ENCODE data around the gene CREBRF.
"Not testable (repeated sequence)": the region's sequence is repeated elsewhere in the genome, so short reads cannot be mapped to it uniquely, and the experiment has no call there.

CREBRF gene

GRCh38 chr5:173055983-173056782 is at the start of gene CREBRF:
Gene CREBRF (plus strand): TSS chr5:173056352. CDS start chr5:173080776, 24,424 bp downstream.
- peak; percentile 99 for DNase-seq

- no peak for DNase-seq
Observed at GRCh38 chr5:173010021-173010420, 46.1 kb upstream of the CREBRF start.

- no peak for DNase-seq
Observed at GRCh38 chr5:173010547-173011464, 45.3 kb upstream of the CREBRF start.

GRCh38 chr5:173011566-173011965 is 44.6 kb upstream of the CREBRF start:
- no peak for DNase-seq

GRCh38 chr5:173012882-173013281 is 43.3 kb upstream of the CREBRF start:
- DNase-seq, result no peak

- DNase-seq, result no peak
Observed at GRCh38 chr5:173014671-173015070, 41.5 kb upstream of the CREBRF start.

GRCh38 chr5:173015192-173015591 is 41.0 kb upstream of the CREBRF start:
- no peak for DNase-seq

GRCh38 chr5:173015598-173016455 is 40.3 kb upstream of the CREBRF start:
- no peak for DNase-seq

- no peak for DNase-seq
Observed at GRCh38 chr5:173016598-173017046, 39.5 kb upstream of the CREBRF start.

GRCh38 chr5:173017087-173017486 is 39.1 kb upstream of the CREBRF start:
- DNase-seq, result not testable (repeated sequence)

- DNase-seq, result no peak
Observed at GRCh38 chr5:173018358-173018757, 37.8 kb upstream of the CREBRF start.

GRCh38 chr5:173020154-173020581 is 36.0 kb upstream of the CREBRF start:
- DNase-seq, result no peak

- DNase-seq, result no peak
Observed at GRCh38 chr5:173020643-173021042, 35.5 kb upstream of the CREBRF start.

GRCh38 chr5:173025651-173026050 is 30.5 kb upstream of the CREBRF start:
- no peak for DNase-seq

- no peak for DNase-seq
Observed at GRCh38 chr5:173027905-173028304, 28.2 kb upstream of the CREBRF start.

- no peak for DNase-seq
Observed at GRCh38 chr5:173028811-173029327, 27.3 kb upstream of the CREBRF start.

GRCh38 chr5:173029499-173029921 is 26.6 kb upstream of the CREBRF start:
- DNase-seq, result no peak

GRCh38 chr5:173032096-173032495 is 24.1 kb upstream of the CREBRF start:
- not testable (repeated sequence) for DNase-seq

GRCh38 chr5:173032730-173033129 is 23.4 kb upstream of the CREBRF start:
- no peak for DNase-seq

GRCh38 chr5:173033923-173034322 is 22.2 kb upstream of the CREBRF start:
- DNase-seq, result no peak

GRCh38 chr5:173035904-173036707 is 20.0 kb upstream of the CREBRF start:
- DNase-seq, result peak; percentile 61

Measured in activated CD4-positive, alpha-beta T cell treated with anti-CD3 and anti-CD28 coated beads, Interleukin-2, Interleukin-6, amounts not matched to agents 100 ng/mL and 50 ng/mL, durations not matched to agents 16 hours and 8 hours (primary cell).